AG08396 (cell line): ENCODE results near the gene TPRN.
A peak's percentile ranks its signal among the peaks of the same experiment; 100 is the strongest.

Experiments
- DNase-seq: peaks from one replicate; pipeline ENCODE4 v3.0.0; 2012; ENCODE audit warnings: low spot score, mixed read lengths

The TPRN gene

GRCh38 chr9:137188490-137189296 lies 11.8 kb downstream of the TPRN start, which contains the start of the genes ANAPC2 and SSNA1:
ANAPC2 (minus strand) TSS chr9:137188560; CDS start chr9:137188532, 28 bp downstream.
SSNA1 (plus strand) TSS chr9:137188676; CDS start chr9:137188727, 51 bp downstream.
- peak; percentile 98 for DNase-seq

DNA sequence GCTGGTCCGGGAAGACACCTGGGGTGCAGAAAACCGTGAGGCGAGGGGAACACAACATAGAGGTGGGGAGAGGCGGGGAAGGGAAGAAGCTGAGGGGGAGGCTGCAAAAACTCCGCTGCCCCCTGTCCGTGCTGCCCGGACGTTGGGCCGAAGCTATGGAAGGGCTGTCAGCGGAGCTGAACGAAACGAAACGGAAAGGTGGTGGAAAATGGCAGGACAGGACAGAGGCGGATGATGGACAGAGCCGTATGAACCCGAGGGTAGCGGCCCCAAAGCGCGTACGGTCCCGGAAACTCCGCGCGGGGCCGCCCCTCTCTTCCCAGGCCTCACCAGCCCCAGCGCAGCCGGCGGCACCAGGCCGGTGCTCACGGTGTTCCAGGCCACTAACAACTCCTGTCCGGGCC lies 12.5 kb downstream of the TPRN start:
- no peak for DNase-seq

- no peak for DNase-seq
Measured at GRCh38 chr9:137187386-137187785, 13.2 kb downstream of the TPRN start.

DNA sequence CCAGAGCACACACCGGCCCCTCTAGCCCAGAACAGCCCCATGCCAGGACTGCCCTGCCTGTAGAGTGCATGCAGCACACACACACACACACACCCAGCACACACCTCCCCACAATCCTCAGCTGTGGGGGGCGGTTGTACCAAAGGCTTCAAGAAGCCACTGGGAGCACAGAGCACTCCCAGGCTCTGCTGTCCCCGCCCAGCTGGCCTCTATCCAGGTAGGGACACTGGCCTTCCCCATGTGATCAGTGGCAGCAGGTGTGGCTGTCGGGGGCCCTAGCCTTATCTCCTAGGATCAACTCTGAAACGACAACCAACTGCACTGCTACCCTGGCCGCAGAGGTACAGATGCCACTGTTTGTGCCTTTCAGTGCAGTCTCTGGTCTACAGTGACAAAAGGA lies 14.2 kb downstream of the TPRN start:
- no peak for DNase-seq

DNA sequence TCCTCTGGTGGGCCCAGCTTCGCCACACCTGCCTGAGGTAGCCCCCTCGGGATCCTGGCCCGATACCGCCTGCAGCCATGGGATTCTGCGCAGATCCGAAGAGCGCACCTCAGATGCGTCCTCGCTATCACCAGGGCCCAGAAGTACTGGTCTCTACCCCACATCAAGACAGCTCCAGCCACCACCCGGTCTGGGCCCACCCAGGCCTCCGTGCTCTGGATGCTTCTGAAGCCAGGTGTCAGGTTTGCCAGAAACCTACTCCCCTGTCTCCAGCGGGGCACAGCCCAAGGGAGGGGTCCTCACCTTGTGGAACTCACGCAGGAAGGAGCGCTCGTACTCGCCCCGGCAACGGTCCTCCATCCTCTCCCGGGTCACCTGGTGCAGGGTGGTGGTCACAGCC lies 14.6 kb downstream of the TPRN start:
- DNase-seq: no peak

DNA sequence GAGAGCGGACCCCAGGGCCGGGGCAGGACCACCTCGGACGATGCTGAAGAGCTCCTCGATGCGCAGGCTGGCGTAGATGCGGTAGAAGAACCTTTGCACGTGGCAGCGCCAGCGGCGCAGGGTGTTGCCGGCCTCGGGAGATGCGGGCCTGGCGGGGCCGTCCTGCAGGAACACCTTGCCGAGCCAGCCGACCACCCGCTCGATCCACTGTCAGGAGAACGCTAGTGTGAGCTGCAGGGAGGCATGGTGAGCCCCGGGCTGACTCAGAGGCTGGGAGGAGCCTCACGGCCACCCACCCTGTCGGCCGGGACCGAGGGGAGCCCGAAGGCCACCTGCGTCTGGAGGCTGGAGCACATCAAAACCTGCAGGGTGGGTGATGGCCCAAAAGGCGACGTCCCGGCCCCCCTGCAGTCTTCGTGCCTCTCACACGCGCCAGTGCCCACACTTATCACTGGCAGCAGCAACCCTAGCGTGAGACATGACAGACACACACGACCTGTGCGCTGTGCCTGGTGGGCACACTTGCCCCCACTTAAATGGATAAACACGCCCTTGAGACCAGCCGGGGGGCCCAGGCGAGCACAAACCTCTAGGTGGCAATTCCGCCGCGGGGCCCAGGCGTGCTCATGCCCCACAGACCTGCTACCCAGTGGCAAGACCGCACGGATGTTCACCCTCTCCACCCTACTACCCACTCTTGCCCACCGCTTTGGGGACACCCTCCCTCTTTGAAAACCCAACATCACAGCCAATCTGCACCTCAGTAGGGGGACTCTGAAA lies 15.5 kb downstream of the TPRN start:
- DNase-seq: no peak

GRCh38 chr9:137183980-137184595 lies 16.5 kb downstream of the TPRN start:
- no peak for DNase-seq

GRCh38 chr9:137182836-137183235 lies 17.7 kb downstream of the TPRN start:
- DNase-seq: no peak

DNA sequence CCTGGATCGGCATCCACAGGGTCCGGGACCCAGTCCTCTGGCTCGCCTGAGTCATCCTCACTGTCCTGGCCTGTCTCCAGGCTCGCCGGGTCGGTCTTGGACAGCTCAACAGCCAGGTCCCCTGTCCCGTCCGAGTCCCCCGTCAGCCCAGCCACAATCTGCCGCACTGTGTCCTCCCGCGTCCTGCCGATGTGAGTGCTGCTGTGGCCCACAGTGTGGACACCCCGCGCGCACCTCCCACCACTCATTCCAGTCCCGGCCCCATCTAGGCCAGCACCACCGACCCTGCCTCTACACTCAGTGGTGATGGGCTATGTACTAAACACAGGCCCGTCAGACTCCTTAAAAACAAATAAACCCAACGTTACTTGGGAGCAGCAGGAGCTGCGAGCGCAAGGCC lies 18.9 kb downstream of the TPRN start:
- DNase-seq: no peak

GRCh38 chr9:137180491-137180890 lies 20.1 kb downstream of the TPRN start:
- no peak for DNase-seq

DNA sequence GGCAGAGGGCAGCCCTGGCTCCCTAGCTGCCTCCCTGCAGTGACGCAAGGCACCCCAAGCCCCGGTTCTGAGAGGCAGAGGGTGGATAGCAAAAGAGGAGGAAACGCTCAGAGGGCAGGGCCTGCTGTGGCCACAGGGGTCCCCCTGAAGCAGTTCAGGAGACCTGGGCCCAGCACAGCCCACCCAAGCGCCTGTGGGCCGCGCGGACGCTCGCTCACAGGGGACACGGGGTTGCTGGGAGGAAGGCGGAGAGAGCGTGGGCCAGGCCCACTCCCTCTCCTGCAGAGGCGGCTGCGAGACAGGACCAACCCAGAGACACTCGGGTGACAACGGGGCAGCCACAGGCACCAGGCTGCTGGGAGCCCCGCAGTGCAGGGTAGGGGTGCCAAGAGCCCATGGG lies 20.8 kb downstream of the TPRN start:
- DNase-seq: no peak

DNA sequence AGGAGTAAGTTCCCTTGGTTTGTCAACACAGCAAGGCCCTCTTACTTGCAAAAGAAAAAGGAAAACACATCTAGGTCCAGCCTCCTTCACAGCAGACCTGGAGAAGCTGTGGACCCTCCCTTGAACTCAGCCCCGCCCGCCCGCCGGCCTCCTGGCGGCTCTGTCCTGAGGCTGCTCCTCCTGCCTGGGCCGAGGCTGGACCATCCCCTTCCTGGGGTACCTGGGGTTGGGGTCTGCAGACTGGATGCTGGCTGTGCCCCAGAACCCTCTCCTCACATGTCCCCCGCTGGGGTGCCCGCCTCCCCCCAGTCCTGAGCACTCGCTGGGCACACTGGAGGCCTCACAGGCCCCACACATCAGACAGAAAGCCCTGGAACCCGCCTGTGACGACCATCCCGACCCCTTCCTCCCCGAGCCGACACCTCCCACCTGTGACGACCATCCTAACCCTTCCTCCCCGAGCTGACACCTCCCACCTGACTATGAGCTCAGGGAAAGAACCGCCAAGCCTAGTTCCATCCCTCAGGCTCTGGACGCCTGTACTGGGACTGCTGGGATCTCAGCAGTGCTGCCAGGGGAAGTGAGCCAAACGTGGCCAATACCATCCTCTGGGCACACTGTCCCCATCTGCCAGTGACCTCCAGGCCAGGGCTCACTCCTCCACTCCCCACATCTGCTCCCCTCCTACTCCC lies 21.5 kb downstream of the TPRN start:
- no peak for DNase-seq

DNA sequence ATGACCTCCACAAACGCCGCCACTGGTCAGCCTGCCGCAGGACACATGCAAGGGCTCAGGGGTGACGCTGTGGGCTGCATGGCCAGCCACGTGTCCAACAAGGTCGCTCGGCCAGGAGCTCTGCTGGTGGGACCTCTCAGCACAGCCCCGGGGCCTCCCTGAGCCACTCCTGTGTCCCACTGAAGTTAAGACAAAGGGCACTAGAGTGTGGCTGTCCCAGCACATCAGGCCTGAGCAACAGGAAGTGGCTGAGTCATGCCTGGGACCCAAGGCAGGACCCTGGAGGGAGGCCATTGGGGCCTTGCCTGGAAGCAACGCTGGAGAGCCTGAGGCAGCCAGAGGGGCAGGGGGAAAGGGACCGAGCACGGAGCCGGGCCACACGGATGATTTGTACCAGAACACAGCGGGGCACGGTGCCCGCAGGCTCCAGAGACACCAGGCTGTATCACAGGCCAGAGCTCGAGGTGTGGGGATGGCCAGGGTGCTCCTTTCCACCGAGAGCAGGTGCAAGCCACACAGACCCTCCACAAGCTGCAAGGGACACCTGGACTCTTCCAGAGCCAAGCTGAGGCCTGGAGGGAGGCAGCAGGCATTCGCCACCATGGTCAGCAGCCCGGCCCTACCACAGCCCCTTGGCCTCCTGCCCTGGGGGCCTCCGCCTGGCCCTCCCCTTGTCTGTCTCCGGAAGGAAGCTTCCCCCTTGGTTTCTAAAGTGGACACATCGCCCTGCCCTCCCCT lies 22.2 kb downstream of the TPRN start:
- DNase-seq: no peak

DNA sequence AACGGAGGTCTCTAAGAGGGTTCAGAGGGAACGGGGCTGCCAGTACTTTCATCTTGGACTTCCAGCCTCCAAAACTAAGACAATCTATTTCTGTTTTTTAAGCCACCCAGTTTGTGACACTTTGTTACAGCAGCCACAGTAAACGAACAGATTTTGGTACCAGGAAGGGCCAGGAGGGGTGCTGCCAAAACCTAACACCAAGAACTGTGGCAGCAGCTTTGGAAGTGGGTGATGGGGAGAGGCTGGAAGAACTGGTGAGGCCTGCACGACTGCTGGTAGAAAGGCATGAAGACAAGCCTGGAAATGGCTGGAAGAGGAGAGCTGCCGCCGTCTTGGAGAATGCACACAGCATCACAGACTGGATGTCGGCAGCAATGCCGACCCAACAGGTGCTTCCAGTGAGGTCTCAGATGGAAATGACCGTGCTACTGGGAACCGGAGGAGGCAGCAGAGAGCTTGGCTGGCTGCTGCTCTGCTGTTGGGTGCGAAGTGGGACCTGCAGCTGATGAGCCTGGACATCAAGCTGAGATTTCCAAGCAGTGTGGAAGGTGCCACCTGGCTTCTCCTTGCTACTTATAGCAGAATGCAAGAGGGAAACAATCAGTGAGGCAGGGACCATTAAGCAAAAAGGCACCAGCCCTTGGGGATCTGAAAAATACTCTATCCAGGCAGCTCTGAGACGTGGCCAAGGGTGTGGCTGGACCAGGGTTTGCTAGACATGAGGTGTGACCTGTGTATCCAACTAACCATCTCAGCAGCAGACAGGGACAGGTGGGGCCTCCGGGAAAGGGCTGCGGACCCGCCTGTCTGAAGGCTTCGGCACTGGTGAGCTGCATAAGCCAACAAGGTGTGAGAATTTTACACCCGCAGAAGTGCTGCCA lies 24.0 kb downstream of the TPRN start:
- peak; percentile 79 for DNase-seq

GRCh38 chr9:137175345-137175961 lies 25.1 kb downstream of the TPRN start:
- no peak for DNase-seq

- DNase-seq: no peak
Measured at GRCh38 chr9:137174722-137175293, 25.7 kb downstream of the TPRN start.

DNA sequence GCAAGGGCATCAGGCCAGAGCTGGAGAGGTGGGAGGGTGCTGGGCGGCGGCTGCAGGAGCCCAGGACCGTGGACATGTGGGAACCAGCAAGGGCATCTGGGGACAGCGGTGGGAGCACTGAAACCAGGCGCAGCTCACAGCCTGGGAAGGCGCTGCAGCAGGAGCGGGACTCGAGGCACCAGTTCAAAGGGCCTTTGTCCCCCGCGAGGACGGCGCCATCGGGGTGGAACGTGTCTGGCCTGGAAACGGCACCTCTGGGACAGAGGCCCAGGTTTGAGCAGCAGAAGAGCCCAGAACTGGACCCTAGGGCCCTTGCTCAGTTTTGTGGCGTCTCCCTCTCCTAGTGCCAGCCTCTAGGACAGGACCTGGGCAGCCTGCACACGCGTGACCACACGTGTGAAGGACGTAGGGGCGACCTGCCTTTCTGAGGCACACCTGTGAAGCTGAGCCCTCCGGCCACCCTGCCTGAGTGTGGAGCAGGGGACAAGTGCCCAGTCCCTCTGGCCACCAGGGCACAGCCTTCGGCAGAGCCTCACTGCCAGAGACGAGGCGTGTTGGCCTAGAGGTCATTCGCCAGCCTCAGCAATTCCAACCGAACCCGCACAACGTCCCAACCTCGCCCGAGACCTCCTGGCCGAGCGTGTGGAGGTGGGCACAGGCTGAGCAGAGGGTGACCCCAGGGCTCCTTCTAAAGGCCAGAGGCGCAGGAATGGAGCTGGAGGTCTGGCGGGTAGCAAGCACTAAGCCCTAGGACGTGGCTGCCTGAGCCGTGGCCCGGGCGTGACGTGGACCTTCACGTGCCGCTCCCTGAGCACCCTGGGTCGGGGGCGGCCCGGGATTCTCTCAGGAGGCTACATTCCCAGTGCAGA lies 26.5 kb downstream of the TPRN start:
- DNase-seq: no peak

DNA sequence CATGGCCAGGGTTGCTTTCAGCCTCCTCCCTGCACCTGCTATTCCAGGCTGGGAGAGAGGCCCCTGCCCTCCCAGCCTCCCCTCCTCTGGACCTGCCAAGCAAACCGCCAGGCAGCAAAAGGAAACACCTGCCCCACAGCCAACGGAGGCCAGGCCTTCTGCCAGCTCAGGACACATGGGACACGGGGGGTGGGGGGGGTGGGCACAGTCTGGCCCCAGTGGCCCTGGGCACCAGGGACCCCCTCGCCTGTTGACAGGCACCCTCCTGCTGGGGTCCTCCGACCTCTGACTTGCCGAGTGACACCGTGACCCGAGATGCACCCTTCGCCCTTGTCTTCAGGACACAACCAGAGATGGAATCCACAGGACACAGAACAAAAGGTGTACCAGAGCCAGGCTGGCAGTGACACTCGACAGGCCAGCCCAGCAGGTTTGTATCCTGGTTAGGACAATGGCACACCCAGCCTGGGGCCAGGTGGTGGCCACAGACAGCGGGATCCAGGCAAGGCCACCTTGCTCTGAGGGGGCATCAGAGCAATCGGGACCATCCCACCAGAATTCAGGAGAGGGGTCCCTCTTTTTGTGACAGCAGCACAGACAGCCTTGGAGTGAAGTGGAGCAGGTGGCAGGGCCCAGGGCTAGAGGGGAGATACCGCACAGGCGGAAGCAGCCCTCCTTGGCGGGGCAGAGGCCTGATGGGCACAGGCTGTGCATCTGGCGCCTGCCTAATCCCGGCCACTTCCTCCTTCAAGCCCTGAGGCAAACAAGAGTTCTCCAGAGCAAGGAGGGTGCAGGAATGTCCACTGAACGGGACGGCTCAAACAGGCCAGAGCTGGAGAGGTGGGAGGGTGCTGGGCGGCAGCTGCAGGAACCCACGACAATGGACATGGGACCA lies 27.4 kb downstream of the TPRN start:
- DNase-seq: no peak
